Epithelial cell of esophagus (primary cell): ENCODE data around the gene ADISSP.

Experiments used
- DNase-seq: peaks from one replicate; pipeline ENCODE4 v3.0.0; 2010; ENCODE audit warnings: low read depth
- H3K4me3 ChIP-seq: 2 replicates; pipeline ENCODE4 v1.5.1; 2011; ENCODE audit warnings: mild to moderate bottlenecking, low read length, control low read depth
- TF ChIP-seq, protein P1 (sequence below): IDR thresholded peaks from 2 replicates; pipeline ENCODE4 v1.5.1; 2011; ENCODE audit warnings: low read depth, mild to moderate bottlenecking, low read length, control low read depth, inconsistent platforms; ENCODE audit not compliant: insufficient read depth; ENCODE audit errors: missing control alignments

The ADISSP gene

GRCh38 chr20:3735768-3736167 is 31.8 kb downstream of the ADISSP start:
- DNase-seq: no peak
- no peak overlapping the region for H3K4me3 ChIP-seq
- TF ChIP-seq, protein P1, sequence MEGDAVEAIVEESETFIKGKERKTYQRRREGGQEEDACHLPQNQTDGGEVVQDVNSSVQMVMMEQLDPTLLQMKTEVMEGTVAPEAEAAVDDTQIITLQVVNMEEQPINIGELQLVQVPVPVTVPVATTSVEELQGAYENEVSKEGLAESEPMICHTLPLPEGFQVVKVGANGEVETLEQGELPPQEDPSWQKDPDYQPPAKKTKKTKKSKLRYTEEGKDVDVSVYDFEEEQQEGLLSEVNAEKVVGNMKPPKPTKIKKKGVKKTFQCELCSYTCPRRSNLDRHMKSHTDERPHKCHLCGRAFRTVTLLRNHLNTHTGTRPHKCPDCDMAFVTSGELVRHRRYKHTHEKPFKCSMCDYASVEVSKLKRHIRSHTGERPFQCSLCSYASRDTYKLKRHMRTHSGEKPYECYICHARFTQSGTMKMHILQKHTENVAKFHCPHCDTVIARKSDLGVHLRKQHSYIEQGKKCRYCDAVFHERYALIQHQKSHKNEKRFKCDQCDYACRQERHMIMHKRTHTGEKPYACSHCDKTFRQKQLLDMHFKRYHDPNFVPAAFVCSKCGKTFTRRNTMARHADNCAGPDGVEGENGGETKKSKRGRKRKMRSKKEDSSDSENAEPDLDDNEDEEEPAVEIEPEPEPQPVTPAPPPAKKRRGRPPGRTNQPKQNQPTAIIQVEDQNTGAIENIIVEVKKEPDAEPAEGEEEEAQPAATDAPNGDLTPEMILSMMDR: no peak

DNA sequence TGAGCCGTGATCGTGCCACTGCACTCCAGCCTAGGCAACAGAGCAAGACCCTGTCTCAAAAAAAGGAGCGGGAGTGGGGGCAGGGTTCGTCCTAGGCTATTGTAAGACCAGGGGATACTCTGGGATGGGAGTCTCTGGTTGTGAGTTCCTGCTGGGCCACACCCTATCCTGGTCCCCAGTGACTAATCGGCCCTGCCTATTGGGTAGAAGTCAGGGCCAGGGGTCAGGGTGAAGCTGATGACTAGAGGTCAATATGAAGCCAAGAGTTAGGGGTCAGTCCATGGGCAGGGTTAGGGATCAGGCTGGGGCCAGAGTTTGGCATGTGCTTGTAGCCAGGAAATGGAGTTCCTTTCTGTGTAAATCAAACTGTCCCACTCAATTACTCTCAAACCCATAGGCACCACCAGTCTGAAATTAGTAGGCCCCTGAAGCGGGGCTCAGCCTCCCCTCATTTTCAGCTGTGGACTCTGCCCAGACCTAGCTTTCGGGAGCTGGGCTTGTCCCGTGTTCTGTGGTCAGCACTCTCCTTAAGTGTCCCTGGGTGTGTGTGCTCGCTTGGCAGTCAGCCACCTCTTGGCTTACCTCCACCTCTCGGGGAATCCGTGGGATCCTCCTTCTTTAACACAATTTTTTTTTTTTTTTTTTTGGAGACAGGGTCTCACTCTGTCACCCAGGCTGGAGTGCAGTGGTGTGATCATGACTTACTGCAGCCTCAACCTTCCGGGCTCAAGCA is 33.3 kb downstream of the ADISSP start:
- TF ChIP-seq, protein P1: no peak
- no peak overlapping the region for H3K4me3 ChIP-seq
- DNase-seq: no peak

- H3K4me3 ChIP-seq: no peak overlapping the region
- DNase-seq: no peak
- TF ChIP-seq, protein P1: no peak
These were observed 34.2 kb downstream of the ADISSP start for GRCh38 chr20:3733119-3733995.

DNA sequence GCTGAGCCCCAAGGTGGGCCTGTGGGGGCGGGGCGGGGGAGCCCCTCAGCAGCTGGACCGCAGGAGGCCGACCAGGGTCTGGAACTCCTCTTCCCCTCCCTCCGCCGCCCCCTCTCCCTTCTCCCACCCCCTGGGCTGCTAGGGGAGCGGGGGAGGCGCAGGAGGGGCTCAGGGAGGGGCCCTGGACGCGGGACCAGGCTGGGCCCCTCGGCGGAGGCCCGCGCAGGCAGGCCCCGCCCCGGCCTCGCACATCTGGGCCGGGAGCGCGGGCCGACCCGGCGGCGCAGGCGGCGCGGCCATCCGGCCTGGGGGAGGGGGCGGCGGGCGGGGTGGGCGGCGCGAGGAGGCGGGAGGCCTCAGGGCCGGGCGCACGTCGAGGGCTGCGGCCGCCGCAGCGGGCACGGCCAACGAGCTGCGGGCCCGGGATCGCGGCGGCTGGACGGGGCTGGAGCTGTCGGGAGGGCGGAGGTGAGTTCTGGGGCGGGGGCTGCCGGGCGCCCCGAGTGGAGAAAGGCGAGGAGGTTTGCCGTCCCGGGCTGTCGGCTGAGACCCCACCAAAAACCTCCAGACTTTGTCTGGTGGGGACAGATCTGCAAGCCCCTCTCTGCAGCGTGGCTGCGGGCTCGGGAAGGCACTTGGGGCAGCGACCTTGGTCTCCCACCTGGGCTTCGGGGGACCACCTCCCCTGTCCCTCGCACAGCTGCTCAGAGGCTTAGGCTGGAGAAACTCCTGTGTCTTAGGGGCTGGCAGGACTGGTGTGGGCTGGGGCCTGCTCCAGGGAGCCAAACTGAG is 35.0 kb downstream of the ADISSP start, which contains the start of gene HSPA12B:
Gene HSPA12B (plus strand): TSS at position 359 of the 792 bp plus-strand sequence. CDS start 5,990 bp downstream, outside the sequence.
- H3K4me3 ChIP-seq: no peak within 1 kb of the TSS
- TF ChIP-seq, protein P1: no peak
- DNase-seq: no peak

DNA sequence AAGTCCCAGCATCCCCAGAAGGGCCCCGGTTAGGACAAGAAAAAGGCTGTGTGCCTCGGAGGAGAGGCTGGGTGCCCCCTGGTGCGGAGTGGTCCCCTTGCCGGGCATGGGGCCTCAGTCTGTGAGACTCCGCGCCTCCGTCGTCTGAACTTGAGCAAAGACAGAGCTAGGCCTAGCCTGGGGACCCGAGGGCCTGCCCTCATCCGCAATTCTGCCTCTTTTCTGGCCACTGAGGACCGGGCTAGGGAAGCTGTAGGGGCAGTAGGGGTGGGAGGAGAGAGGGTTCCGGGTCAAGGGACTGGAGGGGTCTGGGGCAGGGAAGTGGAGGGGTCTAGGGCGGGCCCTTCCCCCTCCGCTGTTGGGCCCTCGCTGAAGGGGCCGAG is 35.6 kb downstream of the ADISSP start:
- H3K4me3 ChIP-seq: no peak overlapping the region
- DNase-seq: no peak
- TF ChIP-seq, protein P1: no peak

- no peak for DNase-seq
- TF ChIP-seq, protein P1: no peak
- no peak overlapping the region for H3K4me3 ChIP-seq
These were observed 36.5 kb downstream of the ADISSP start for GRCh38 chr20:3730803-3731672.
